ENCODE data around the gene SLC30A4.
"Not testable (repeated sequence)": the region's sequence is repeated elsewhere in the genome, so short reads cannot be mapped to it uniquely, and the experiment has no call there.

- not testable (repeated sequence) for TF ChIP-seq CTCF (conservative IDR thresholded peaks at IDR 0.05; ENCODE audit: low read length); EZH2phosphoT487 (IDR thresholded peaks at IDR 0.05; ENCODE audit: borderline replicate concordance)
Observed at GRCh38 chr15:45532892-45533291, 10.3 kb upstream of the SLC30A4 start.

Measured in Loucy (cell line).